Smooth muscle cell of the coronary artery (primary cell): ENCODE data around the gene RASAL1. TPM values are rescaled to one million over a fixed set of nuclear protein-coding genes. Genes with fewer than 3 reads are reported as not detected.

Experiments used
- total RNA-seq: library from RNA; depleted of rRNA; stranded (reverse); fragments of >200 nt; gene quantifications from 2 replicates; pipeline ENCODE4 v1.2.3, GENCODE V29; 2014; ENCODE audit warnings: low replicate concordance

RASAL1 gene, protein sequence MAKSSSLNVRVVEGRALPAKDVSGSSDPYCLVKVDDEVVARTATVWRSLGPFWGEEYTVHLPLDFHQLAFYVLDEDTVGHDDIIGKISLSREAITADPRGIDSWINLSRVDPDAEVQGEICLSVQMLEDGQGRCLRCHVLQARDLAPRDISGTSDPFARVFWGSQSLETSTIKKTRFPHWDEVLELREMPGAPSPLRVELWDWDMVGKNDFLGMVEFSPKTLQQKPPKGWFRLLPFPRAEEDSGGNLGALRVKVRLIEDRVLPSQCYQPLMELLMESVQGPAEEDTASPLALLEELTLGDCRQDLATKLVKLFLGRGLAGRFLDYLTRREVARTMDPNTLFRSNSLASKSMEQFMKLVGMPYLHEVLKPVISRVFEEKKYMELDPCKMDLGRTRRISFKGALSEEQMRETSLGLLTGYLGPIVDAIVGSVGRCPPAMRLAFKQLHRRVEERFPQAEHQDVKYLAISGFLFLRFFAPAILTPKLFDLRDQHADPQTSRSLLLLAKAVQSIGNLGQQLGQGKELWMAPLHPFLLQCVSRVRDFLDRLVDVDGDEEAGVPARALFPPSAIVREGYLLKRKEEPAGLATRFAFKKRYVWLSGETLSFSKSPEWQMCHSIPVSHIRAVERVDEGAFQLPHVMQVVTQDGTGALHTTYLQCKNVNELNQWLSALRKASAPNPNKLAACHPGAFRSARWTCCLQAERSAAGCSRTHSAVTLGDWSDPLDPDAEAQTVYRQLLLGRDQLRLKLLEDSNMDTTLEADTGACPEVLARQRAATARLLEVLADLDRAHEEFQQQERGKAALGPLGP
- not detected in 2 replicates for total RNA-seq

GRCh38 chr12:113135178-113136127 lies at the start of gene RASAL1:
RASAL1 (minus strand) TSS chr12:113135761; CDS start chr12:113135462, 299 bp downstream.

GRCh38 chr12:113149361-113150150 lies 14.0 kb upstream of the RASAL1 start, which contains the start of gene CFAP73:
CFAP73 (plus strand) TSS chr12:113149724; CDS start chr12:113149858, 134 bp downstream.

DNA sequence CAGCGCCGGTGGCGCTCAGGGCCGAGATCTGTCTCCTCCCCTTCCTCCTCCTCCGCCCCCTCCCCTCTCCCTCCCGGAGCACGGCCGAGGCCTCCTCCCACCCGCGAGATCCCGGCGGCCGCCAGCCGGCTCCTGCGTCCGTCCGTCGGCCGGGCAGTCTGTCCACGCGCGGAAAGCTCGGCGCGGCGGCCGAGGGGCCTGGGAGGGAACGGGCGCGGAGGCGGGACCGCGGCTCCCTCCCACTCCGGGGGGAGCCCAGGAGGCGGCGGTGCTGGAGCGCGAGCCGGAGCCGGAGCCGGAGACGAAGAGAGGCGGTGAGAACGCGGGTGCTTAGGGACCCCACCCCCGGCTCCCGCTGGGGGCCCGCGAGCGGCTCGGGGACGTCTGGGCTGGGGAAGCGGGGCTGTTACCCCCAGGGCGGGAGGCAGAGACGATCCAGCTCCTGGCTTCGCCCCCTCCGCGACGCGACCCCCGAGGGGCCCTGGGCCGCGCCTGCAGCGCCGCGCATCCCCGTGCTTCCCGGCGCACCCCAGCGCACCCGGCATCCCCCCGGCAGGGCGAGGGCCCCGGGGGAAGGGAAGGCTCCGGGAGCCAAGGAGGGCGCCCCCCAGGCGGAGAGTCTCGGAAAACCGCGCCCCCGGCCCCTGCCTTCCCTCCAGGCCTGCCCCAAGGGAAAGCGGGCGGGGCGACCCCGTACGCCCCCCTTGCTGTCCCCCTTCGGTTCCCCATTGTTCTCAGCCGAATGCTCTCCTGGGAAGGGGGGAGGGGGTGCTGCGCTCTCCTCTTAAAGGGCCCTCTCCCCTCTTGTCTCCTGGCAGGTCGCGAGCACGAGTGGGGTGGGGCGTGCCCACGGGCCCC lies 78.7 kb downstream of the RASAL1 start, which contains the start of gene DTX1:
Gene DTX1, plus strand, starts transcription at position 100 of the 858 bp plus-strand sequence. CDS start 1,463 bp downstream, outside the sequence.

Other genes starting within 250 kb of the RASAL1 start
- 2.3 and 5.4 TPM in 2 replicates for gene OAS1, start 228.8 kb downstream of the RASAL1 start, total RNA-seq
- gene OAS3, start 197.3 kb downstream of the RASAL1 start, total RNA-seq = 2.3 and 2.6 TPM in 2 replicates
- gene OAS2, start 157.2 kb downstream of the RASAL1 start, total RNA-seq = 4.0 and 6.7 TPM in 2 replicates
- under 0.01 and 0.15 TPM in 2 replicates for gene DTX1, start 79.0 kb downstream of the RASAL1 start, total RNA-seq
- gene CFAP73, start 14.0 kb upstream of the RASAL1 start, total RNA-seq = not detected in 2 replicates
- gene DDX54, start 49.7 kb upstream of the RASAL1 start, total RNA-seq = 25.5 and 28.3 TPM in 2 replicates
- 8.4 and 11.8 TPM in 2 replicates for gene RITA1, start 50.0 kb upstream of the RASAL1 start, total RNA-seq
- gene TPCN1, start 85.7 kb upstream of the RASAL1 start, total RNA-seq = 8.3 and 19.8 TPM in 2 replicates
- gene SLC8B1, start 199.3 kb upstream of the RASAL1 start, total RNA-seq = 5.6 and 10.8 TPM in 2 replicates
- 18.5 and 23.4 TPM in 2 replicates for gene PLBD2, start 222.8 kb upstream of the RASAL1 start, total RNA-seq